HL-60 (cell line): ENCODE data around the gene B3GALT5.

Experiments used
- DNase-seq, 2 experiments: peaks; one replicate each; pipeline ENCODE4 v3.0.0-alpha.2; 2010 to 2020; ENCODE audit warnings: low read depth in 1 of 2, low spot score in 1 of 2
- H3K27ac ChIP-seq: fragments of 250-450 bp; sonication (Bioruptor Pico); replicated peaks from 2 replicates; pipeline ENCODE4 v1.5.1; 2020; ENCODE audit warnings: mild to moderate bottlenecking, moderate library complexity
- H3K27me3 ChIP-seq: fragments of 250-450 bp; sonication (Bioruptor Pico); 2 replicates; pipeline ENCODE4 v1.5.1; 2021; ENCODE audit warnings: mild to moderate bottlenecking, moderate library complexity; ENCODE audit not compliant: insufficient read depth, poor library complexity, severe bottlenecking
- H3K4me3 ChIP-seq: replicated peaks from 2 replicates; pipeline ENCODE4 v1.5.1; 2011; ENCODE audit warnings: mild to moderate bottlenecking, control low read depth, low read length; ENCODE audit not compliant: insufficient read depth
- GABPA ChIP-seq: IDR thresholded peaks from 2 replicates; pipeline ENCODE4 v1.6.1; 2012; ENCODE audit warnings: low read depth
- POLR2AphosphoS5 ChIP-seq: IDR thresholded peaks from 2 replicates; pipeline ENCODE4 v1.6.1; 2012; ENCODE audit warnings: low read depth
- SPI1 ChIP-seq: IDR thresholded peaks from 2 replicates; pipeline ENCODE4 v1.6.1; 2012; ENCODE audit warnings: low read depth, mild to moderate bottlenecking, borderline replicate concordance
- TF ChIP-seq, protein P1 (sequence below): IDR thresholded peaks from one replicate; pipeline ENCODE4 v1.5.1; 2011; ENCODE audit warnings: low read length, control low read depth, inconsistent platforms; ENCODE audit not compliant: insufficient read depth
- TF ChIP-seq, protein P2 (sequence below): IDR thresholded peaks from 2 replicates; pipeline ENCODE4 v1.6.1; 2012; ENCODE audit warnings: low read depth; ENCODE audit not compliant: insufficient replicate concordance

B3GALT5 gene

DNA sequence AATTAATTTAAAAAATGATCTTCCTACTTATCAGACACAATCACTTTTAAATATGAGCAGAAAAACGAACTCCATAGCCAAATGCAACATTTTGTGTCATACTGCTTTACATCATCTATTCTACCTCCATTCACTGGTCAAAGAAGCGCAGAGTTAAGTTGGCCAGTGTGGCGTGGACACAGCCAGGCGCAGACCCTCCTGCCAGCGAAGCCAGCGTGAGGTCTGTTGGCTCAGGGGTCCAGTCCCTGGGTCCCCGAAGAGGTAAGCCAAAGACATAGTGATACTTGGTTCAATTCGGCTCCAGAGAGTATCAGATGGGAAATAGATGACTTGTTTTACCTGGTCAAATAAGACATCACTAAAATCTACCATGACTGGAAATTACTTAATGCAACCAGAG is 59.2 kb downstream of the B3GALT5 start:
- no peaks in the 10 kb centered on the region for H3K27me3 ChIP-seq
- no peak overlapping the region for H3K27ac ChIP-seq
- TF ChIP-seq, protein P1, sequence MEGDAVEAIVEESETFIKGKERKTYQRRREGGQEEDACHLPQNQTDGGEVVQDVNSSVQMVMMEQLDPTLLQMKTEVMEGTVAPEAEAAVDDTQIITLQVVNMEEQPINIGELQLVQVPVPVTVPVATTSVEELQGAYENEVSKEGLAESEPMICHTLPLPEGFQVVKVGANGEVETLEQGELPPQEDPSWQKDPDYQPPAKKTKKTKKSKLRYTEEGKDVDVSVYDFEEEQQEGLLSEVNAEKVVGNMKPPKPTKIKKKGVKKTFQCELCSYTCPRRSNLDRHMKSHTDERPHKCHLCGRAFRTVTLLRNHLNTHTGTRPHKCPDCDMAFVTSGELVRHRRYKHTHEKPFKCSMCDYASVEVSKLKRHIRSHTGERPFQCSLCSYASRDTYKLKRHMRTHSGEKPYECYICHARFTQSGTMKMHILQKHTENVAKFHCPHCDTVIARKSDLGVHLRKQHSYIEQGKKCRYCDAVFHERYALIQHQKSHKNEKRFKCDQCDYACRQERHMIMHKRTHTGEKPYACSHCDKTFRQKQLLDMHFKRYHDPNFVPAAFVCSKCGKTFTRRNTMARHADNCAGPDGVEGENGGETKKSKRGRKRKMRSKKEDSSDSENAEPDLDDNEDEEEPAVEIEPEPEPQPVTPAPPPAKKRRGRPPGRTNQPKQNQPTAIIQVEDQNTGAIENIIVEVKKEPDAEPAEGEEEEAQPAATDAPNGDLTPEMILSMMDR, result no peak
- TF ChIP-seq GABPA, result no peak
- no peak for TF ChIP-seq SPI1
- TF ChIP-seq, protein P2, sequence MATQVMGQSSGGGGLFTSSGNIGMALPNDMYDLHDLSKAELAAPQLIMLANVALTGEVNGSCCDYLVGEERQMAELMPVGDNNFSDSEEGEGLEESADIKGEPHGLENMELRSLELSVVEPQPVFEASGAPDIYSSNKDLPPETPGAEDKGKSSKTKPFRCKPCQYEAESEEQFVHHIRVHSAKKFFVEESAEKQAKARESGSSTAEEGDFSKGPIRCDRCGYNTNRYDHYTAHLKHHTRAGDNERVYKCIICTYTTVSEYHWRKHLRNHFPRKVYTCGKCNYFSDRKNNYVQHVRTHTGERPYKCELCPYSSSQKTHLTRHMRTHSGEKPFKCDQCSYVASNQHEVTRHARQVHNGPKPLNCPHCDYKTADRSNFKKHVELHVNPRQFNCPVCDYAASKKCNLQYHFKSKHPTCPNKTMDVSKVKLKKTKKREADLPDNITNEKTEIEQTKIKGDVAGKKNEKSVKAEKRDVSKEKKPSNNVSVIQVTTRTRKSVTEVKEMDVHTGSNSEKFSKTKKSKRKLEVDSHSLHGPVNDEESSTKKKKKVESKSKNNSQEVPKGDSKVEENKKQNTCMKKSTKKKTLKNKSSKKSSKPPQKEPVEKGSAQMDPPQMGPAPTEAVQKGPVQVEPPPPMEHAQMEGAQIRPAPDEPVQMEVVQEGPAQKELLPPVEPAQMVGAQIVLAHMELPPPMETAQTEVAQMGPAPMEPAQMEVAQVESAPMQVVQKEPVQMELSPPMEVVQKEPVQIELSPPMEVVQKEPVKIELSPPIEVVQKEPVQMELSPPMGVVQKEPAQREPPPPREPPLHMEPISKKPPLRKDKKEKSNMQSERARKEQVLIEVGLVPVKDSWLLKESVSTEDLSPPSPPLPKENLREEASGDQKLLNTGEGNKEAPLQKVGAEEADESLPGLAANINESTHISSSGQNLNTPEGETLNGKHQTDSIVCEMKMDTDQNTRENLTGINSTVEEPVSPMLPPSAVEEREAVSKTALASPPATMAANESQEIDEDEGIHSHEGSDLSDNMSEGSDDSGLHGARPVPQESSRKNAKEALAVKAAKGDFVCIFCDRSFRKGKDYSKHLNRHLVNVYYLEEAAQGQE, result no peak
- no peak for TF ChIP-seq POLR2AphosphoS5
- no peak for DNase-seq
- no peak overlapping the region for H3K4me3 ChIP-seq

DNA sequence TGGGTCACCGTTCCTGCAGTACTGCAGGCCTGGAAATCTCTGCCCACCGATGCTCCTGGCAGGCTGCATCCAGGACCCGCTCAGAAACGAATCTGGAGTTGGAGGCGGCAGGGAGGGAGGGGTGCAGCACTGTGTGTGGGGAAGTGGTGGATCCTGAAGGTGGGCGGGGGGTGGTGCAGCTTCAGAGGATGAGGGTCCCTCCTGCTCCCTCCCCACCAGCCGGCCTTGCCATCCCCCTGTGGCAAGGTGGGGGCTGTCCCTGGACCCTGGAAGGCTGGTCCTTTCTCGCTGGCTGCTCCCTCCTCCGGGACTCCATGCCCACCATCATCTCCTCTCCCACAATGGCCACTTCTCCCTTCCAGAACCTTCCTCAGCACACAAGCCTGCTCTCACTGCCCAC is 60.4 kb downstream of the B3GALT5 start:
- Histone ChIP-seq H3K27ac (no peak overlapping the region), H3K4me3 (no peak overlapping the region), H3K27me3 (no peaks in the 10 kb centered on the region)
- DNase-seq, result no peak
- TF ChIP-seq, protein P1, result no peak
- TF ChIP-seq SPI1, result no peak
- TF ChIP-seq POLR2AphosphoS5, result no peak
- TF ChIP-seq, protein P2, result no peak
- TF ChIP-seq GABPA, result no peak

DNA sequence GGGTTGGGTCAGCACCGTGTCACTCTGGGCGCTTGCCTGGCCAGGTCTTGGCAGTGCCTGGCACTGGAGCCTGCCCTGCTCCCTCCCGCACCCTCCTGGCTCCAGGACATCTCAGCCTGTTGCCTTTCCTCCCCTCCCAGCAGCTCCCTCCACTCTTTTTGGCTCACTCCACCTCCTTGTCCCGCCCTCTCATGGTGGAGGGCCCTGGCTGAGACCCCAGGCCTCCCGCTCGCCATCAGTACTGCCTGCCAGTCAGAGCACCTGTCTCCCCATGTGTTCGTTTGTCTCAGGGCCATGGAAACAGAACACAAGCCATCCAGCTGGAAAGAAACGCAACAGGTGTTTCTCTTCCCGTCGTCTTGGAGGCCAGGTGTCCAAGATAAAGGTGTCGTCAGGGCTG is 61.0 kb downstream of the B3GALT5 start:
- TF ChIP-seq SPI1, result no peak
- no peak for TF ChIP-seq GABPA
- TF ChIP-seq, protein P1, result no peak
- TF ChIP-seq POLR2AphosphoS5, result no peak
- TF ChIP-seq, protein P2, result no peak
- Histone ChIP-seq H3K4me3 (no peak overlapping the region), H3K27ac (no peak overlapping the region), H3K27me3 (no peaks in the 10 kb centered on the region)
- DNase-seq, result no peak
